ENCODE measurements around the gene FUT6. TPM values are rescaled to one million over a fixed set of nuclear protein-coding genes. Genes with fewer than 3 reads are reported as not detected.

Gene FUT6
- total RNA-seq, 1 donor from 2014 or later: not detected

DNA sequence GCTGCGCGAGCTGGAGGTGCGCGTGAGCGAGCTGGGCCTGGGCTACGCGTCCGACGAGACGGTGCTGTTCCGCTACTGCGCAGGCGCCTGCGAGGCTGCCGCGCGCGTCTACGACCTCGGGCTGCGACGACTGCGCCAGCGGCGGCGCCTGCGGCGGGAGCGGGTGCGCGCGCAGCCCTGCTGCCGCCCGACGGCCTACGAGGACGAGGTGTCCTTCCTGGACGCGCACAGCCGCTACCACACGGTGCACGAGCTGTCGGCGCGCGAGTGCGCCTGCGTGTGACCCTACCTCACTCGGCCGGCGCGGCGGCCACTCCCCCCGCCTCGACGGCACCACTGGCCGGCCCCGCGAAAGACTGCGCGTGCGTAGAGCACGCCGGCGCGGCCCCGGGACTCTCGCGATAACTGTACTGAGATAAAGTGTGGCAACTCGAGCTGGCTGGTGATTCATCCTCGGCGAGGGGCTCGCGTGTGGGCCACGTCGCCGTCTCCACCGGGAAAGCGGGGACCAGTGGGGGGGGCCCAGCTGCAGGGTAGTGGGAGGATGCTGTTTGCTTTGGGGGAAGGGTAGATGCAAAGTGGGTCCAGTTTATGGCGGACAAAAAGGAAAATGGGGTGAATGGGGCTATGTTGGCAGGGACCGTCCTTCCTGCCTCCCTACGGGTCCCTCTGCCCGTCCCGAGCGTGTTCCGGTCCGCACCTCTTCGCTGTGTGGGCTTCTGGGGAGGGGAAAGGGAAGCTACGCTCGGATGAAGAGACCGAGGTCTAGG lies 11.4 kb downstream of the FUT6 start:
- Histone ChIP-seq H3K27me3 (ENCODE audit: control insufficient read depth in 3 of 3, insufficient read depth in 3 of 3, low read length in 3 of 3) (peaks cover 33 to 58% (median 37%) of the 10 kb centered on the region in 3 donors), H3K27ac (ENCODE audit: low read depth, low read length) (no peak overlapping the region), H3K9me3 (ENCODE audit: control insufficient read depth in 3 of 3, low read length in 3 of 3) (no peaks in the 10 kb centered on the region), H3K9ac (ENCODE audit: low read depth in 1 of 3, low read length in 3 of 3) (peak overlapping the region in 2 of 3 donors; percentile 8 to 23), H3K4me1 (ENCODE audit: control insufficient read depth in 3 of 3, insufficient read depth in 3 of 3, low read length in 3 of 3) (peaks cover 0 to 3% (median 0%) of the 10 kb centered on the region in 3 donors), H3K4me3 (ENCODE audit: low read length in 3 of 3) (peak overlapping the region; percentile 13 to 65 (median 43)), H3K36me3 (ENCODE audit: control insufficient read depth in 3 of 3, insufficient read depth in 3 of 3, low read length in 3 of 3) (no peaks in the 10 kb centered on the region)

DNA sequence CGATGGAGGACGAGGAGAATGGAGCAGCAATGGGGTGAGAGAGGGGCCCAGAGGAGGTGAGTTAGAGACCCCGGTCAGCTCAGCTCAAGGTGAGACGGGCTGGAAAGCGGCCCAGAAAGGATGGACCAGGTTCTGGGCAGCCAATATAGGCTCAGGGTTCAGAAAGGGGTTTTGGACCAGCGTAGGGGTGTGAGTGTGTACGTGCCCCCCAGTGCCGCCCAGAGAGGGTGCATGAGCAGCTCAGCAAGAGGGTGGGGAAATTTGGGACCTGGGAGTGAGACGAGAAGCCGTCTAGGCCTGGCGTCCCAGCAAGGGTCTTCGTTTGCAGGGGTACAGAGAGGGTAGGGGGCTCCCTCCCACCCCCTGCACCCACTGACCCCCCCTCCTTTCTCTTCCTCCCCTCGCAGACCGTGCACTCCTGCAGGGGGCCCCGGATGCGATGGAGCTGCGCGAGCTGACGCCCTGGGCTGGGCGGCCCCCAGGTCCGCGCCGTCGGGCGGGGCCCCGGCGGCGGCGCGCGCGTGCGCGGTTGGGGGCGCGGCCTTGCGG lies 12.1 kb downstream of the FUT6 start:
- Histone ChIP-seq H3K4me3 (ENCODE audit: low read length in 3 of 3) (peak overlapping the region in 1 of 3 donors; percentile 43), H3K9me3 (ENCODE audit: control insufficient read depth in 3 of 3, low read length in 3 of 3) (no peaks in the 10 kb centered on the region), H3K36me3 (ENCODE audit: control insufficient read depth in 3 of 3, insufficient read depth in 3 of 3, low read length in 3 of 3) (no peaks in the 10 kb centered on the region), H3K27me3 (ENCODE audit: control insufficient read depth in 3 of 3, insufficient read depth in 3 of 3, low read length in 3 of 3) (peaks cover 29 to 54% (median 37%) of the 10 kb centered on the region in 3 donors), H3K4me1 (ENCODE audit: control insufficient read depth in 3 of 3, insufficient read depth in 3 of 3, low read length in 3 of 3) (peaks cover 0 to 3% (median 0%) of the 10 kb centered on the region in 3 donors), H3K27ac (ENCODE audit: low read depth, low read length) (no peak overlapping the region), H3K9ac (ENCODE audit: low read depth in 1 of 3, low read length in 3 of 3) (no peak overlapping the region)

GRCh38 chr19:5826531-5827341 lies 12.8 kb downstream of the FUT6 start:
- peaks cover 26 to 50% (median 39%) of the 10 kb centered on the region in 3 donors for H3K27me3 ChIP-seq (ENCODE audit: control insufficient read depth in 3 of 3, insufficient read depth in 3 of 3, low read length in 3 of 3)
- no peaks in the 10 kb centered on the region for H3K9me3 ChIP-seq (ENCODE audit: control insufficient read depth in 3 of 3, low read length in 3 of 3)
- H3K4me1 ChIP-seq (ENCODE audit: control insufficient read depth in 3 of 3, insufficient read depth in 3 of 3, low read length in 3 of 3): peaks cover 0 to 3% (median 0%) of the 10 kb centered on the region in 3 donors
- no peaks in the 10 kb centered on the region for H3K36me3 ChIP-seq (ENCODE audit: control insufficient read depth in 3 of 3, insufficient read depth in 3 of 3, low read length in 3 of 3)
- no peak overlapping the region for H3K9ac ChIP-seq (ENCODE audit: low read depth in 1 of 3, low read length in 3 of 3)
- no peak overlapping the region for H3K4me3 ChIP-seq (ENCODE audit: low read length in 3 of 3)
- H3K27ac ChIP-seq (ENCODE audit: low read depth, low read length): no peak overlapping the region

DNA sequence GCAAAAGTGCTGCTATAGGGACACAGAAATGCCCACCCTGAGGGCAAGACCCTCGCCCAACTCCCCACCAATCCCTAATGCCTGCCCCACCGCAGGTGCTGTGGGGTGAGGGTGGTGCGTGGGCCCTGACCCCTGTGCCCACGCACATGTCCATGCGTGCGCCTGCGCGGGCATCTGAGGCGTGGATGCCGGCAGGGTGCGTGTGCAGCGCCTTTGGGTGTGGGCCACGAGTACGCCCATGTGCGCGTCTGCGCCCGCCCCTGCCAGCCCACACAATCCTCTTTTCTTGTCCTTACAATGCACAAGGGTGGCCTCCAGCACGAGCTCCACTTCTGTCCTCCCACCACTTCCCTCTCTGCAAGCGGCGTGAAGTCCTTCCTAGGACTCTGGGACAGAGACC lies 14.3 kb downstream of the FUT6 start:
- no peak overlapping the region for H3K9ac ChIP-seq (ENCODE audit: low read depth in 1 of 3, low read length in 3 of 3)
- no peak overlapping the region for H3K4me3 ChIP-seq (ENCODE audit: low read length in 3 of 3)
- H3K36me3 ChIP-seq (ENCODE audit: control insufficient read depth in 3 of 3, insufficient read depth in 3 of 3, low read length in 3 of 3): no peaks in the 10 kb centered on the region
- no peak overlapping the region for H3K27ac ChIP-seq (ENCODE audit: low read depth, low read length)
- no peaks in the 10 kb centered on the region for H3K9me3 ChIP-seq (ENCODE audit: control insufficient read depth in 3 of 3, low read length in 3 of 3)
- peaks cover 29 to 47% (median 35%) of the 10 kb centered on the region in 3 donors for H3K27me3 ChIP-seq (ENCODE audit: control insufficient read depth in 3 of 3, insufficient read depth in 3 of 3, low read length in 3 of 3)
- peaks cover 0 to 3% (median 0%) of the 10 kb centered on the region in 3 donors for H3K4me1 ChIP-seq (ENCODE audit: control insufficient read depth in 3 of 3, insufficient read depth in 3 of 3, low read length in 3 of 3)

DNA sequence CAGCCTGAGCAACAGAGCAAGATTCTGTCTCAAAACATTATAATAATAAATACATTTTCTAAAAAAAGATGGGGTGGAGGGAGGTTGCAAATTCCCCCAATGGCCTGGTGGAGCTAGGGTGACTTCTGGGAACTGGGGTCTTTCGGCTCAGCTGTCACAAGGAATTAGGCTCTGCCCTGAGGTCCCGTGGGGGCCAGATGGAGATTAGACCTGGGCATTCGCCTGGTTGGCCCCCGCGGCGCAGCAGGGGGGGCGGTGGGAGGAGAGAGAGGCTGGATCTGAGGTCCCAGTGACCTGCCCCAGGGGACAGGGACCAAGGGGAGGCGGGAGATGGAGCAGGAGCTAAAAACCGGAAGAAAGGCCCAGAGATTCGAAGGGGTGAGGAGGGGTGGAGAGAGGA lies 14.8 kb downstream of the FUT6 start:
- no peak overlapping the region for H3K27ac ChIP-seq (ENCODE audit: low read depth, low read length)
- H3K9me3 ChIP-seq (ENCODE audit: control insufficient read depth in 3 of 3, low read length in 3 of 3): no peaks in the 10 kb centered on the region
- peaks cover 28 to 42% (median 32%) of the 10 kb centered on the region in 3 donors for H3K27me3 ChIP-seq (ENCODE audit: control insufficient read depth in 3 of 3, insufficient read depth in 3 of 3, low read length in 3 of 3)
- no peaks in the 10 kb centered on the region for H3K36me3 ChIP-seq (ENCODE audit: control insufficient read depth in 3 of 3, insufficient read depth in 3 of 3, low read length in 3 of 3)
- peaks cover 0 to 3% (median 0%) of the 10 kb centered on the region in 3 donors for H3K4me1 ChIP-seq (ENCODE audit: control insufficient read depth in 3 of 3, insufficient read depth in 3 of 3, low read length in 3 of 3)
- no peak overlapping the region for H3K9ac ChIP-seq (ENCODE audit: low read depth in 1 of 3, low read length in 3 of 3)
- no peak overlapping the region for H3K4me3 ChIP-seq (ENCODE audit: low read length in 3 of 3)

GRCh38 chr19:5823579-5824281 lies 15.8 kb downstream of the FUT6 start:
- H3K36me3 ChIP-seq (ENCODE audit: control insufficient read depth in 3 of 3, insufficient read depth in 3 of 3, low read length in 3 of 3): no peaks in the 10 kb centered on the region
- H3K27ac ChIP-seq (ENCODE audit: low read depth, low read length): no peak overlapping the region
- H3K4me1 ChIP-seq (ENCODE audit: control insufficient read depth in 3 of 3, insufficient read depth in 3 of 3, low read length in 3 of 3): peaks cover 0 to 3% (median 0%) of the 10 kb centered on the region in 3 donors
- no peak overlapping the region for H3K9ac ChIP-seq (ENCODE audit: low read depth in 1 of 3, low read length in 3 of 3)
- H3K4me3 ChIP-seq (ENCODE audit: low read length in 3 of 3): no peak overlapping the region
- H3K9me3 ChIP-seq (ENCODE audit: control insufficient read depth in 3 of 3, low read length in 3 of 3): no peaks in the 10 kb centered on the region
- H3K27me3 ChIP-seq (ENCODE audit: control insufficient read depth in 3 of 3, insufficient read depth in 3 of 3, low read length in 3 of 3): peaks cover 22 to 35% (median 24%) of the 10 kb centered on the region in 3 donors

DNA sequence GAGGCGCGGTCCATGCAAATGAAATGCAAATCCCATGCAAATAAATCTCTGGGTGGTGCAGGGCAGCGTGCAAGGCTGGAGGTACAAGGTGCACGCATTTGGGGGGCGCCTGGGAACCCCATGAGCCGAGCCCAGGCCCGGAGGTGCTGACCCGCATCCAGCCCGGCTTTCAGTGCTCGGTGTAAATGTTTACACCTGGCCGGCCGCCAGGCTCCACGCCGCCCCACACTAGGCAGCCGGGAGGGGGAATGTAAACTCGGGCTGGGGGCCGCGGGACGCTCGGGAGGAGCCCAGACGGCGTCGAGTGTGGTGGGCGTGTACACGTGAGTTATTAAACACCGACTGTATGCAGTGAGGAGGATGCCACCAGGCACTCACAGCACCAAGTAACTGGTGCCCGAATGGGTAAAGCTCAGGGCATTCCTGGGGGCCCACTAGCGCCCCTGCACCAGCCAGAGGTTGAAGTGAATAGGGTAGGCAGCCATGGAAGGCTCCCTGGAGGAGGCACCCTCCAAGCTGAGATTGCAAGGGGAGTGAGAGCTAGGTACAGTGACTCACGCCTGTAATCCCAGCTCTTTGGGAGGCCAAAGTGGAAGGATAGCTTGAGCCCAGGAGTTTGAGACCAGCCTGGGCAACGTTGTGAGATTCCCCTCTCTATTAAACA lies 17.2 kb downstream of the FUT6 start:
- H3K4me1 ChIP-seq (ENCODE audit: control insufficient read depth in 3 of 3, insufficient read depth in 3 of 3, low read length in 3 of 3): no peaks in the 10 kb centered on the region
- no peak overlapping the region for H3K9ac ChIP-seq (ENCODE audit: low read depth in 1 of 3, low read length in 3 of 3)
- H3K36me3 ChIP-seq (ENCODE audit: control insufficient read depth in 3 of 3, insufficient read depth in 3 of 3, low read length in 3 of 3): no peaks in the 10 kb centered on the region
- peaks cover 22 to 31% (median 22%) of the 10 kb centered on the region in 3 donors for H3K27me3 ChIP-seq (ENCODE audit: control insufficient read depth in 3 of 3, insufficient read depth in 3 of 3, low read length in 3 of 3)
- H3K4me3 ChIP-seq (ENCODE audit: low read length in 3 of 3): no peak overlapping the region
- no peaks in the 10 kb centered on the region for H3K9me3 ChIP-seq (ENCODE audit: control insufficient read depth in 3 of 3, low read length in 3 of 3)
- no peak overlapping the region for H3K27ac ChIP-seq (ENCODE audit: low read depth, low read length)

DNA sequence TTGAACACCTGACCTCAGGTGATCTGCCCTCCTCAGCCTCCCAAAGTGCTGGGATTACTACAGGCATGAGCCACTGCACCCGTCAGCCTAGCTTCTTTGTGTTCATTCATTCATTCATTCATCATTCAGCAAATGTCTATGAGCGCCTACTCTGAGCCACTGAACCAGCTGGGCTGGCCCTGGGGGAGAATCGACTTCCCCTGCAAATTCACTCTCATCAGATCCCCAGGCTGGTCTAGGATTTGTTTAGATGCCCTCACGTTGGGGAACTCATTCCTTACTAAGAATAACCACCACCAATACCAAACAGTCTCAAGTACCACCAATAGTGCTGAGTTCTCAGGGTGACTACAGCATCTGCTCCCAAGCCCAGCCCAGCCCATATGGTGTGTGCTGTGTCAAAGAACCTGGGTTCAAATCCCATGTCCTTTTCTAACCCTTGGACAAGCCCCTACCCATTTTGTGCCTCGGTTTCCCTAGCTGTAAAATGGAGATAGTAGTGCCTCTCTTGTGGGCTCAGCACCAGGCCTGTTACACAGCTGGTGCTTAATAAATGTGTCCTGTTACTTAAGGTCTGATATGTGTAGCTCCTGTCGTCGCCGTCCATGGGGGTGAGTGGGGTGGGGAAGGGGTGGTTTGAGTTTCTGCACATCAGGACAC lies 17.9 kb downstream of the FUT6 start:
- Histone ChIP-seq H3K4me1 (ENCODE audit: control insufficient read depth in 3 of 3, insufficient read depth in 3 of 3, low read length in 3 of 3) (no peaks in the 10 kb centered on the region), H3K9me3 (ENCODE audit: control insufficient read depth in 3 of 3, low read length in 3 of 3) (no peaks in the 10 kb centered on the region), H3K27ac (ENCODE audit: low read depth, low read length) (no peak overlapping the region), H3K36me3 (ENCODE audit: control insufficient read depth in 3 of 3, insufficient read depth in 3 of 3, low read length in 3 of 3) (no peaks in the 10 kb centered on the region), H3K9ac (ENCODE audit: low read depth in 1 of 3, low read length in 3 of 3) (no peak overlapping the region), H3K27me3 (ENCODE audit: control insufficient read depth in 3 of 3, insufficient read depth in 3 of 3, low read length in 3 of 3) (peaks cover 21 to 29% (median 22%) of the 10 kb centered on the region in 3 donors), H3K4me3 (ENCODE audit: low read length in 3 of 3) (no peak overlapping the region)

DNA sequence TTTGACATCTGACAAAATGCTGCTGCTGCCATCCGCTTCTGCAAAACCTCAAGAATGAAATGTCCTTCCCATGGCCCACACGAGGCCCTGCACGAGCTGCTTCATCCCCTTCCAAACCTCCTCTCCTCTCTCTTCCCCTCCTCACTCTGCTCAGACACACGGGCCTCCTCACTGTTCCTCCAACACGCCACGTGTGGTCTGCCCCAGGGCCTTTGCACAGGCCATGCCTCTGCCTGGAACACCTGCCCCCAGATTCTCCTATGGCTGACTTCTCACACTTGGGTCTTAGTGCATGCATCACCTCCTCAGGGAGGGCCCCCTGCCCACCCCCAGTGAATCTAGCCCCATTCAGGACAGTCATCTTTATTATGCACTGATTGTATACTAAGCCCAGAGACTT lies 18.7 kb downstream of the FUT6 start:
- H3K4me1 ChIP-seq (ENCODE audit: control insufficient read depth in 3 of 3, insufficient read depth in 3 of 3, low read length in 3 of 3): no peaks in the 10 kb centered on the region
- H3K36me3 ChIP-seq (ENCODE audit: control insufficient read depth in 3 of 3, insufficient read depth in 3 of 3, low read length in 3 of 3): no peaks in the 10 kb centered on the region
- H3K27ac ChIP-seq (ENCODE audit: low read depth, low read length): no peak overlapping the region
- H3K27me3 ChIP-seq (ENCODE audit: control insufficient read depth in 3 of 3, insufficient read depth in 3 of 3, low read length in 3 of 3): peaks cover 18 to 24% (median 22%) of the 10 kb centered on the region in 3 donors
- H3K9me3 ChIP-seq (ENCODE audit: control insufficient read depth in 3 of 3, low read length in 3 of 3): no peaks in the 10 kb centered on the region
- H3K9ac ChIP-seq (ENCODE audit: low read depth in 1 of 3, low read length in 3 of 3): no peak overlapping the region
- no peak overlapping the region for H3K4me3 ChIP-seq (ENCODE audit: low read length in 3 of 3)

Data from skeletal muscle tissue (tissue), 4 donors.